ENCODE results near the gene ZNF532. TPM values are rescaled to one million over a fixed set of nuclear protein-coding genes. Genes with fewer than 3 reads are reported as not detected.

The ZNF532 gene
- total and polyA plus RNA-seq, 2 experiments from 2014 or later = 28.2 to 108 TPM

DNA sequence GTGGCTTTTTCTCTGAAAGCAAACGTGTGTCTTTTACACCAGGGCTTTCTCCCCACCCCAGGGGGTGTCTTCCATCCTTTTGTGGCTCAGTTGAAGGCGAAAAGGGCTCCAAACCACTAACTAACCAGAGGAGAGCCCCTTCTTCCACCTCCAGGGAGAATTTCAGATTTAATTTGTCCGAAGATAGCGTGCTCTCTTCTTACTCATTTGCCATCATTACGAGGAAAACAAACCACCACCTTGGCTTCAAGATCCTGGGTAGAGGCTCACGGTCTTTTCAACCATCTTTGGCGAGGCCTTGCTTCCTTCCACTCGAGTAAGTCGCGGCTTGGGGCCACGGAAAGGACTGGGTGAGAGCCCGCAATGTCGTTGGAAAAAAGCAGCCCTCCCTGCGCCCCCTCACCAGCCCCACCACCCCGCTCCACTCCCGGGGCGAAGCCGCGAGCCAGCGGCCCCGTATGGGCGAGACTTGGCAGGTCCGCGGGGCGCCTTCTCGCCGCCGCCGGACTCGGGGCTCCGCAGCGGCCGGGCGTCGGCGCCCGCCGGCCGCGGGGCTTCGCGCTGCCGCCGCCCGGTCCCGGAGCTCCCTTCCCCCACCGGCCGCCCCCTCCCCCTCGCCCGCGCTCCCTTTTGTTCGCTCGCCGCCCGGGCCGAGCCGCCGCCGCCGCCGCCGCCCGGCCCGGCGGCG lies 1.7 kb upstream of the ZNF532 start:
- no peak for DNase-seq (ENCODE audit: low read depth in 1 of 2, low spot score in 1 of 2)

DNA sequence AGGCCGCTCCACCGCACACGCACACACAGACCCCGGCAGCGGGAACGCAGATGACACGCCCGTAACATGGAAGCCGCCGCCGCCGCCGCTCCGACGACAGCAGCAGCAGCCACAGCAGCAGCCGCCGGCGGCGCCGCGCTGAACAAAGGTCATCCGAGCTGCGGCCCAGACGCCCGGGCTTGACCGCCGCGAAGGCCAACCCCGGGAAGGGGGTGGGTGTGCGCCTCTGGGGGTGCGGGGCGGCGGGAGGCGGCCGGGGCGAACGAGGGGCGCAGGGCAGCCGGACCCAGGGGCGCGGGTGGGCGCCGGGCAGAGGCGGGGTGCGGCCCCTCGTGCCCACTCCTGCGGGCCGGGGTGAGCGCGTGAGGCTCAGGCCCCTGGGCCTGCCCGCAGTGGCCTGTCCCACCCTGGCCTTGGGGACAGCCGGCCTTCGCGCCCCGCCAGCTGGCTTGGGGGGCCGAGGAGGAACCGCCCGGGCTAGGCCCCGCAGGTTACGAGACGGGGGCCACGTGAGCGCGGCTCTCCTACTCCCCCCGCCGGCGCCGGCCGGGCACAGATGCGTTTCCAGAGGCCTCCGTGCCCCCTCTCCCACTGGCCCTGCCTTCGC lies 1.0 kb upstream of the ZNF532 start:
- H3K4me1 ChIP-seq (ENCODE audit: low read depth) = peaks cover 70% of the 10 kb centered on the region
- no peaks in the 10 kb centered on the region for H3K27me3 ChIP-seq
- peak; percentile 61 to 78 for DNase-seq (ENCODE audit: low read depth in 1 of 2, low spot score in 1 of 2)
- peak overlapping the region; percentile 26 for H3K4me3 ChIP-seq
- peaks cover 11% of the 10 kb centered on the region for H3K36me3 ChIP-seq
- TF ChIP-seq, protein P1, sequence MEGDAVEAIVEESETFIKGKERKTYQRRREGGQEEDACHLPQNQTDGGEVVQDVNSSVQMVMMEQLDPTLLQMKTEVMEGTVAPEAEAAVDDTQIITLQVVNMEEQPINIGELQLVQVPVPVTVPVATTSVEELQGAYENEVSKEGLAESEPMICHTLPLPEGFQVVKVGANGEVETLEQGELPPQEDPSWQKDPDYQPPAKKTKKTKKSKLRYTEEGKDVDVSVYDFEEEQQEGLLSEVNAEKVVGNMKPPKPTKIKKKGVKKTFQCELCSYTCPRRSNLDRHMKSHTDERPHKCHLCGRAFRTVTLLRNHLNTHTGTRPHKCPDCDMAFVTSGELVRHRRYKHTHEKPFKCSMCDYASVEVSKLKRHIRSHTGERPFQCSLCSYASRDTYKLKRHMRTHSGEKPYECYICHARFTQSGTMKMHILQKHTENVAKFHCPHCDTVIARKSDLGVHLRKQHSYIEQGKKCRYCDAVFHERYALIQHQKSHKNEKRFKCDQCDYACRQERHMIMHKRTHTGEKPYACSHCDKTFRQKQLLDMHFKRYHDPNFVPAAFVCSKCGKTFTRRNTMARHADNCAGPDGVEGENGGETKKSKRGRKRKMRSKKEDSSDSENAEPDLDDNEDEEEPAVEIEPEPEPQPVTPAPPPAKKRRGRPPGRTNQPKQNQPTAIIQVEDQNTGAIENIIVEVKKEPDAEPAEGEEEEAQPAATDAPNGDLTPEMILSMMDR (IDR thresholded peaks at IDR 0.05; ENCODE audit: low read depth, low read length) = no peak
- peak overlapping the region; percentile 100 for H3K27ac ChIP-seq
- no peaks in the 10 kb centered on the region for H3K9me3 ChIP-seq (ENCODE audit: low read depth)

More for the DNA sequence above, 1.7 kb upstream of the ZNF532 start:
- TF ChIP-seq, protein P1 (IDR thresholded peaks at IDR 0.05; ENCODE audit: low read depth, low read length) = no peak
- Histone ChIP-seq H3K27ac (peak overlapping the region; percentile 100), H3K9me3 (ENCODE audit: low read depth) (no peaks in the 10 kb centered on the region), H3K36me3 (peaks cover 5% of the 10 kb centered on the region), H3K4me1 (ENCODE audit: low read depth) (peaks cover 70% of the 10 kb centered on the region), H3K4me3 (peak overlapping the region; percentile 29), H3K27me3 (no peaks in the 10 kb centered on the region)

DNA sequence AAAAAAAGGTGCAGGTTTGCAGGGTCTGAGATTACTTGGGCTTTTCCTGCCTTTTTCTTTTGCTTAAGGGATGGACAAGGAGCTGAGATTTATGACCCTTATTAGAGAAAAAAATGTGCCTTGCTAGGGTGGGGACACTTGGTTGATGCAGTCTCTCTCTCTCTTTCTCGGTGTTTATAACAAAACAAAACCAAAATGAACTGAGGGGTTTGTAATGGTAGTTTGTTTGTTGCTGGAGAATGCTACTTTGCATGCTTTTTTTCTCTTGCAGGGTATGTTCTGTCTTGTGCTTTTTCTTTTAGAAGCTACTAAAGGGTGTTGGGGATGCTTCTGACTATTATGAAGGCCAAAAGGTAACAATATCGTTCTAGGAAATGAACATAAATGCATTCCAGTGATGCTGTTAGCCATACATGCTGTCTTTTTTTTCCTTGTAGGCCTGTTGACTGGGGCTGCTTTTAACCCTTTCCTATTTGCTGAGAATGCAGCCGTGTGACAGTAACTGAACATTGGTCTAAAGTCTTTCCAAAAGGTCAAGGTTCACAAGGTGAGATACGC lies 435 bp downstream of the ZNF532 start:
- H3K9me3 ChIP-seq (ENCODE audit: low read depth) = no peaks in the 10 kb centered on the region
- TF ChIP-seq, protein P1 (IDR thresholded peaks at IDR 0.05; ENCODE audit: low read depth, low read length) = no peak
- H3K27me3 ChIP-seq = no peaks in the 10 kb centered on the region
- DNase-seq (ENCODE audit: low read depth in 1 of 2, low spot score in 1 of 2) = no peak
- peak overlapping the region; percentile 100 for H3K27ac ChIP-seq
- H3K4me3 ChIP-seq = peak overlapping the region; percentile 26
- H3K36me3 ChIP-seq = peaks cover 15% of the 10 kb centered on the region
- H3K4me1 ChIP-seq (ENCODE audit: low read depth) = peaks cover 73% of the 10 kb centered on the region

DNA sequence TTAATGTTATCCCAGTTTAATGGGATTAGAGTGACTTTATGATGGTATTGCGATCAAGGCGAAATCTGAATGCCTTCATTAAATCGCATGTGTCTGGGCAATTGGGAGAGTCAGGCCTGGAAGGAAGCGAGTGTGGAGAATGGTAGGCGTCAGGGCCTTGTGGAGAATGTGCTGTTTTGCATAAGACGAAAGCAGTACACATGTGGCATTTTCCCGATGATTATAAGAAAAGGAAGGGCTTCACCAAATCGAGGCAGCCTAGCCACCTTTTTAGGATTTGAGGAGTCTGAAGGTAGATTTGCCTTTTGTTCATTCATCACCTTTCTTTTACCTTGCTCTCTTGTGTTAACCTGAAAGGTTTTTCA lies 1.0 kb downstream of the ZNF532 start:
- DNase-seq (ENCODE audit: low read depth in 1 of 2, low spot score in 1 of 2) = no peak
- H3K36me3 ChIP-seq = peaks cover 15% of the 10 kb centered on the region
- H3K27me3 ChIP-seq = no peaks in the 10 kb centered on the region
- TF ChIP-seq, protein P1 (IDR thresholded peaks at IDR 0.05; ENCODE audit: low read depth, low read length) = no peak
- H3K9me3 ChIP-seq (ENCODE audit: low read depth) = no peaks in the 10 kb centered on the region
- H3K27ac ChIP-seq = peak overlapping the region; percentile 100
- H3K4me3 ChIP-seq = peak overlapping the region; percentile 26
- peaks cover 73% of the 10 kb centered on the region for H3K4me1 ChIP-seq (ENCODE audit: low read depth)

DNA sequence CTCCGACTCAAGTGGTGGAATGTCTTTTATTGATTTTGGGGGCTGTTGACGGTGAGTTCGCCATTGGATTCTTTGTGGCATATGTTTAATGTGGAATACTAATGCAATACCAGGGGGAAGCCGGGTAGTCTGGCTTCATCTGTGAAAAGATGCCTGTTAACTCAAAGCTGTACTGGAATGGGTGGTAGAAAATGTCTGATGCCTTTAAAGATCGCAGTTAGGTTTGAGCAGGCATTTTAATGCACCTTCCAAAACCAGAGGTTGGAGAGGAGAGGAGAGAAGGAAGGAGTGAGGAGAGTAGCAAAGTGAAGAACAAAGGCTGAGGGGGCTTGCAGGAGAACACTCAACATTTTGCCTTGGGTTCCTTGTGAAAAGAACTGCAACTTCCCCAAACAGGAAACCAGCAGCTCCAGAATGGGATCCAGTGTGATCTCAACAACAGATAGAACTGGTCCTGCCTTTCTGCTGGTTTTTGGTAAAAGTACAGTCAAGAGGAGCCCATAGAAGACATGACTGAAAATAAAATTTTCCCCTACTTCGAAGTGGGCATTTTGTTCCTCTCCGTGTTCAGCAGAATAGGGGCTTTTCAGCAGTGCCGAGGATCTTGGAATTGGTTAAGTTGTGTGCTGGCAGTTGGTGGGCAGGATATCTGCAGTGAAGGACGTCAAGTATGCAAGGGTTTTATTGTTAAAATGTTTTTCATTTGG lies 1.5 kb downstream of the ZNF532 start:
- no peaks in the 10 kb centered on the region for H3K9me3 ChIP-seq (ENCODE audit: low read depth)
- peaks cover 18% of the 10 kb centered on the region for H3K36me3 ChIP-seq
- TF ChIP-seq, protein P1 (IDR thresholded peaks at IDR 0.05; ENCODE audit: low read depth, low read length) = no peak
- H3K4me1 ChIP-seq (ENCODE audit: low read depth) = peaks cover 68% of the 10 kb centered on the region
- peak overlapping the region; percentile 26 for H3K4me3 ChIP-seq
- DNase-seq (ENCODE audit: low read depth in 1 of 2, low spot score in 1 of 2) = no peak
- H3K27ac ChIP-seq = peak overlapping the region; percentile 100
- H3K27me3 ChIP-seq = no peaks in the 10 kb centered on the region

All from cardiac muscle cell (in vitro differentiated cells and primary cell).